Measurements from ENCODE around the gene C3orf22. TPM values are rescaled to one million over a fixed set of nuclear protein-coding genes. Genes with fewer than 3 reads are reported as not detected.

The C3orf22 gene
- total and polyA plus RNA-seq, 2 donors, result 0.05 TPM; not detected in 1

DNA sequence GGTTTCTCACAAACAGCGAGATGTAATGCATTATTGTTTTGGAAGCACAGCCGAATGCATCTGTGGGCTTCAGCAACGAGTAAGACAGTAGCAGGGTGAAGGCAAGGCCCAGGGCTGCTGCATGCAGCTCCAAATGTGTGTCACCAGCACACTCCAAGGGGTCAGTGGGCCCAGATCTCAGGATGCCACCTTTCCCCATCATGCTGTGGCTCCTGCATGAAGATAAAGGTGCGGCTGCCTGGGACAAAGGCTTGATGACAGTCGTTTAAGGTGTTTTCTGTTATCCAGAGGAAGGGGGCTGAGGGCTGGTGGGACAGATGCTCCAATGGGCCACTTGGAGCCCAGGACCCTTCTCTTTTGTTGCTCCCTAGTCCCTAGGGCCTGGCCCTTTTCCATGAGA, 13.2 kb downstream of the C3orf22 start:
- DNase-seq (ENCODE audit: low read depth in 6 of 9, low spot score in 9 of 9), result no peak
- H3K4me3 ChIP-seq (ENCODE audit: low read length in 2 of 2), result no peak overlapping the region
- peaks cover 4 to 19% of the 10 kb centered on the region in 2 donors for H3K4me1 ChIP-seq (ENCODE audit: control insufficient read depth in 2 of 2, insufficient read depth in 2 of 2, low read length in 2 of 2)
- 90% methylated on average over 5 of the region's 5 CpGs for WGBS
- H3K36me3 ChIP-seq (ENCODE audit: control insufficient read depth in 2 of 2, insufficient read depth in 2 of 2, low read length in 1 of 2), result no peaks in the 10 kb centered on the region
- peaks cover 0 to 4% of the 10 kb centered on the region in 2 donors for H3K9me3 ChIP-seq (ENCODE audit: control insufficient read depth in 2 of 2, insufficient read depth in 1 of 2, low read length in 1 of 2)
- H3K27ac ChIP-seq (ENCODE audit: low read depth in 1 of 2, low read length in 1 of 2), result no peak overlapping the region
- H3K27me3 ChIP-seq (ENCODE audit: control insufficient read depth in 2 of 2, insufficient read depth in 1 of 2, low read length in 1 of 2), result no peaks in the 10 kb centered on the region

DNA sequence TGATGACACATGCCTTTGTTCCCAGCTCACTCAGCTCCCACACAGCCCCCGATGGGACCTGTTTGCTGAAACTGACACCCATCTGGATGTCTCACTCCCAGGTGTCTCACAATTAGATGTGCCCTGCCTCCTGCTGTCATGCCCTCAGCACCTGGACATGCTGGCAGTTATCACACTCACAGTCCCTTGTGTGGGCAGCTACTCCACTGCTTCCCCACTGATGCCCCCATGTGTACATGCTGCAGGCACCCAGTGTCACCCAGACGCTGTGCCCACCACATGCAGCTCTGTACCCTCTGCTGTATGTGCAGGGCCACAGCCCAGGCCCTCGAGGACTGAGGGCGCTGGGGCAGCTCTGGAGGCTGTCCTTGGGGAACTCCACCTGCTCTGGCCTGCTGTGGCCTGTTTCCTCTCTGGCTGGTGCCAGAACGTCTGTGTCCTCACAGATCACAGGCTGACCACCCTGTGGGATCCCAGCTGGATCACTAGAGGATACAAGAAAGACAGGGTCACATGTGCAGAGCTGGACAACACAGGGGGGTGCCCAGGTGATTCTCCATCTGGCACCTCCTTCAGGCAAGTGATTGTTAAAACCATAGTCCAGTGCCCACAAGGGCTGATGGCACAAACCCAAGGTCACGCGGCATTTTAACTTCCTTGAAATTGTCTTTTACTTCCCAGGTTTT, 14.0 kb downstream of the C3orf22 start:
- Histone ChIP-seq H3K4me3 (ENCODE audit: low read length in 2 of 2) (no peak overlapping the region), H3K36me3 (ENCODE audit: control insufficient read depth in 2 of 2, insufficient read depth in 2 of 2, low read length in 1 of 2) (no peaks in the 10 kb centered on the region), H3K4me1 (ENCODE audit: control insufficient read depth in 2 of 2, insufficient read depth in 2 of 2, low read length in 2 of 2) (peaks cover 4 to 25% of the 10 kb centered on the region in 2 donors), H3K27ac (ENCODE audit: low read depth in 1 of 2, low read length in 1 of 2) (no peak overlapping the region), H3K9me3 (ENCODE audit: control insufficient read depth in 2 of 2, insufficient read depth in 1 of 2, low read length in 1 of 2) (peaks cover 0 to 6% of the 10 kb centered on the region in 2 donors), H3K27me3 (ENCODE audit: control insufficient read depth in 2 of 2, insufficient read depth in 1 of 2, low read length in 1 of 2) (no peaks in the 10 kb centered on the region)
- no peak for DNase-seq (ENCODE audit: low read depth in 6 of 9, low spot score in 9 of 9)
- 74% methylated on average over 7 of the region's 7 CpGs for WGBS

DNA sequence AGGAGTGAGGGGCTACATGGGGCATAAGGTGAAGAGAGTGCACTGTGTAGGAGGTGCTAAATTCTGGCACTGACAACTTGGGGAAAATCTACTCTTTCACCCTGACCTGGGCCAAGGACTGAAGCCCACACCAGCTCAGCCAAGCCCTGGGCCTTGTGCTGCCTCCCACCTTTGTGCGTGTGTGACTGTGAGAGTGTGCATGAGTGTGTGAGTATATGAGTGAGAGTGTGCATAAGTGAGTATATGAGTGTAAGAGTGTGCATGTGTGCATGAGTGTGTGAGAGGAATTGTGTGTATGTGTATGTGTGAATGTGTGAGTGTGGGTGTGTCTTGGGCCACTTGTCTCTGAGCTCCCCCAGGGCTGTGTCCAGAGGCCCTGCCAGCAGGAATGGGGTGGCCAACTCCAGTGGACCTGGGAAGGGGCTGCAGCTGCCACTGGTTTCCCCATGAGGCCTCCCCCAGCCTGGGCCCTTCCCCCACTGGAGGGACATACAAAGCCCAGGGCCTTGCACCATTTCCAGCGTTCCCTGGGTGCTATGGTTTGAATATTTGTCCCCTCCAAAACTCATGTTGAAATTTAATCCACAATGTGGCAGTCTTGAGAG, 15.2 kb downstream of the C3orf22 start:
- DNase-seq (ENCODE audit: low read depth in 6 of 9, low spot score in 9 of 9), result no peak
- Histone ChIP-seq H3K36me3 (ENCODE audit: control insufficient read depth in 2 of 2, insufficient read depth in 2 of 2, low read length in 1 of 2) (no peaks in the 10 kb centered on the region), H3K9me3 (ENCODE audit: control insufficient read depth in 2 of 2, insufficient read depth in 1 of 2, low read length in 1 of 2) (peaks cover 0 to 6% of the 10 kb centered on the region in 2 donors), H3K27ac (ENCODE audit: low read depth in 1 of 2, low read length in 1 of 2) (no peak overlapping the region), H3K27me3 (ENCODE audit: control insufficient read depth in 2 of 2, insufficient read depth in 1 of 2, low read length in 1 of 2) (no peaks in the 10 kb centered on the region), H3K4me1 (ENCODE audit: control insufficient read depth in 2 of 2, insufficient read depth in 2 of 2, low read length in 2 of 2) (peaks cover 4 to 25% of the 10 kb centered on the region in 2 donors), H3K4me3 (ENCODE audit: low read length in 2 of 2) (no peak overlapping the region)
- 99% methylated on average over 2 of the region's 2 CpGs for WGBS

DNA sequence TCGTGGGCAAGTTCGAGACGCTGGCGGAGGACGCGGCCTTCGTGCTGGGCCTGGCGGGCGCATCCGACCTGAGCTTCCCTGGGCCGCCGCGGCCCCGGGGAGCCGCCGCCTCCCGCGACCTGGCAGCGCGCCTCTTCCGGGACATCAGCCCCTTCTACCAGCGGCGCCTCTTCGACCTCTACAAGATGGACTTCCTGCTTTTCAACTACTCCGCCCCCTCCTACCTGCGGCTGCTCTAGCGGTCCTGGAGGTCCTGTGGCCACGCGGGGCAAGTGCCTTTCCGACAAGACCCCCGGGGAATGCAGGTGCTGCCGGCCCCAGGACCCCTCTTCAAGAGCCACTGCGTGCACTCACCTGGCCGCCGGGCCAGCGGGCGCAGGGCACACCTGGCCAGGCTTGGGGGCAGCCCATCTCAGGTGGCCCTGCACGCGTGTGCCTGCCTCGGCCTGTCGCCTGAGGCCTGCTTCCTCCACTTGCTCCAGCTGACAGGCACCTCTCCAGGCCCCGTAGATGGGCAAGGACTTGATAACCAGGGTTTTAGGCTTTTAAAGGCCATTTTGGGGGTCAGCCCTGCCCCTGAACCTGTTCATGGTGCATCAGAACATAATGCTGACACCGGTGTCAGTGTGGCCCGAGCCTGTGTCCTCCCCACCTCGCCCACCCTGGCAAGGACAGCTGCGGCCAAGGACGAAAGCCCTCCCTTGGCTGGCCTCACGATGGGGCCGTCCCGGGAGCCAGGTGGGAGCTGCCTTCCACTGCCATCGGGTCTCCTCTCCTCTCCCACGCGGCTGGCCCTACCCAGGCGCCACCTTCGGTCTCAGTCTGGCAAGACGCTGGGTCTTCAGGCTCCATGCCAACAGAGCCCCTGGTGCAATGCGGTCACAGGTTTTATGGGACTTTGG, 16.1 kb downstream of the C3orf22 start:
- Histone ChIP-seq H3K4me3 (ENCODE audit: low read length in 2 of 2) (no peak overlapping the region), H3K36me3 (ENCODE audit: control insufficient read depth in 2 of 2, insufficient read depth in 2 of 2, low read length in 1 of 2) (no peaks in the 10 kb centered on the region), H3K9me3 (ENCODE audit: control insufficient read depth in 2 of 2, insufficient read depth in 1 of 2, low read length in 1 of 2) (peaks cover 0 to 6% of the 10 kb centered on the region in 2 donors), H3K27ac (ENCODE audit: low read depth in 1 of 2, low read length in 1 of 2) (no peak overlapping the region), H3K27me3 (ENCODE audit: control insufficient read depth in 2 of 2, insufficient read depth in 1 of 2, low read length in 1 of 2) (no peaks in the 10 kb centered on the region), H3K4me1 (ENCODE audit: control insufficient read depth in 2 of 2, insufficient read depth in 2 of 2, low read length in 2 of 2) (peaks cover 4 to 25% of the 10 kb centered on the region in 2 donors)
- DNase-seq (ENCODE audit: low read depth in 6 of 9, low spot score in 9 of 9), result no peak
- 95% methylated on average over 57 of the region's 57 CpGs for WGBS

DNA sequence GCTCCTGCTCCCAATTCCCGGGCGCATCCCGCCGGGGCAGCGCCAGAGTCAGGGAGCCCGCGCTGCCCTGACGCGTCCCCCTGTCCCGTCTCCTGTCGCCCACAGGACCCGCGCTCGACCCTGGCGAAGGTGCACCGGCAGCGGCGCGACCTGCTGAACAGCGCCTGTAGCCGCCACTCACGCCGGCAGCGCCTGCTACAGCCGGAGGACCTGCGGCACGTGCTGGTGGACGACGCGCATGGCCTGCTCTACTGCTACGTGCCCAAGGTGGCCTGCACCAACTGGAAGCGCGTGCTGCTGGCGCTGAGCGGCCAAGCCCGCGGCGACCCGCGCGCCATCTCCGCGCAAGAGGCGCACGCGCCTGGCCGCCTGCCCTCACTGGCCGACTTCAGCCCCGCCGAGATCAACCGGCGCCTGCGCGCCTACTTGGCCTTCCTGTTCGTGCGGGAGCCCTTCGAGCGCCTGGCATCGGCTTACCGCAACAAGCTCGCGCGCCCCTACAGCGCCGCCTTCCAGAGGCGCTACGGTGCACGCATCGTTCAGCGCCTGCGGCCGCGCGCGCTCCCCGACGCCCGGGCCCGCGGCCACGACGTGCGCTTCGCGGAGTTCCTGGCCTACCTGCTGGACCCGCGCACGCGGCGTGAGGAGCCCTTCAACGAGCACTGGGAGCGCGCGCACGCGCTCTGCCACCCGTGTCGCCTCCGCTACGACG, 16.9 kb downstream of the C3orf22 start:
- Histone ChIP-seq H3K36me3 (ENCODE audit: control insufficient read depth in 2 of 2, insufficient read depth in 2 of 2, low read length in 1 of 2) (no peaks in the 10 kb centered on the region), H3K4me1 (ENCODE audit: control insufficient read depth in 2 of 2, insufficient read depth in 2 of 2, low read length in 2 of 2) (peaks cover 4 to 25% of the 10 kb centered on the region in 2 donors), H3K9me3 (ENCODE audit: control insufficient read depth in 2 of 2, insufficient read depth in 1 of 2, low read length in 1 of 2) (peaks cover 0 to 6% of the 10 kb centered on the region in 2 donors), H3K27me3 (ENCODE audit: control insufficient read depth in 2 of 2, insufficient read depth in 1 of 2, low read length in 1 of 2) (no peaks in the 10 kb centered on the region), H3K27ac (ENCODE audit: low read depth in 1 of 2, low read length in 1 of 2) (peak overlapping the region in 1 of 2 donors; percentile 32), H3K4me3 (ENCODE audit: low read length in 2 of 2) (no peak overlapping the region)
- DNase-seq (ENCODE audit: low read depth in 6 of 9, low spot score in 9 of 9), result no peak
- 95% methylated on average over 101 of the region's 101 CpGs for WGBS

DNA sequence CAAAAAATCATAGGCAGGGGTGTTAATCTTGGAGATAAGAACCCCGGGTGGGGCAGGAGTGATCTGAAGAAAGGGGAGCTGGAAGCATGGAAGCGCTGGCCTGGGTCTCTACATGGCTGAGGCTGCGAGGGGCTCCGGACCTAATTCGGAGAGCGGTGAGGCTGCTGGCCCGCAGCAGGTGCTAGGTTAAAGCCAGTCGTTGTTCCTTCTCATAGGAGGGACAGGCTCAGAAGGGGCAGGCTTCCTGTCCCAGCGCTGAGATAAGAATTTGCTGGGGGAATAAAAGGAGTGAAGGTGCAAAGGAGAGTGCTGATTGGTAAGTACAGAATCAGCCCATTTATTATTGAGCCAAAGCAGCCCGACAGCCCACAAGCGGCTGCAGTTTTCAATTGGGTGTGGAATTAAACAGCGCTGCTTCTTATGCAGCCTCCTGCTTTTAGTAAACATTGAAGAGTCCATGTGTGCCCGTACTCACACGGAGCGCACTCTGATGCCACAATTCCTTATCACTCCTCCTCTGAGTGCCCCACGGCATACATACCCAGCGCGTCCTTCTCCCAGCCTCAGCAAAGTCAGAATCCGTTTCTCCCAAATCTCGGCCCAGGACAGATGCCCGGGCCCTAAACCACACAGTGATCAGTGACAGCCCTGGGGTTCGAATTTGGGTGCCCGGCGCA, 17.6 kb downstream of the C3orf22 start:
- Histone ChIP-seq H3K36me3 (ENCODE audit: control insufficient read depth in 2 of 2, insufficient read depth in 2 of 2, low read length in 1 of 2) (no peaks in the 10 kb centered on the region), H3K9me3 (ENCODE audit: control insufficient read depth in 2 of 2, insufficient read depth in 1 of 2, low read length in 1 of 2) (peaks cover 0 to 6% of the 10 kb centered on the region in 2 donors), H3K27ac (ENCODE audit: low read depth in 1 of 2, low read length in 1 of 2) (peak overlapping the region in 1 of 2 donors; percentile 74), H3K4me3 (ENCODE audit: low read length in 2 of 2) (no peak overlapping the region), H3K27me3 (ENCODE audit: control insufficient read depth in 2 of 2, insufficient read depth in 1 of 2, low read length in 1 of 2) (no peaks in the 10 kb centered on the region), H3K4me1 (ENCODE audit: control insufficient read depth in 2 of 2, insufficient read depth in 2 of 2, low read length in 2 of 2) (peaks cover 4 to 25% of the 10 kb centered on the region in 2 donors)
- DNase-seq (ENCODE audit: low read depth in 6 of 9, low spot score in 9 of 9), result no peak
- 54% methylated on average over 24 of the region's 24 CpGs for WGBS

DNA sequence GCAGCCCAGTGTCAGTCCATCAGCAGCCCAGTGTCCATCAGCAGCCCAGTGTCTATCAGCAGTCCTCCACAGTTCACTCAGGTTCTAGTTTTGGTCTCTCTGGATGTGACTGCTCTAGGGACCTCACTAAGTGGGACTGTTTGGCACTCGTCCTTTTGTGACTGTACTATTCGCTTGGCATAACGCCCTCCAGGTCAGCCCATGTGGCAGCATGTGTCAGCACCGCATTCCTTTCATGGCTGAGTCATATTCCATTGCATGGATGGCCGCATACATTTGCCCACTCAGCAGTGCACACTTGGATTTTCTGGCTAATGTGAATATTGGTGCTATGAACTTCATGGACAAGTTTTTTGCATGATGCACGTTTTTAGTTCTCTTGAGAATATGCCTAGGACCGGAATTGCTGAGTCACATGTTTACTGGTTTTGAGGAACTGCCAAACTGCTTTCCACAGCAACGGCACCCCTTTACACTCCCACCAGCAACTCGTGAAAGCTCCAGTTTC, 18.3 kb downstream of the C3orf22 start:
- WGBS, result 32% methylated on average over 9 of the region's 9 CpGs
- H3K9me3 ChIP-seq (ENCODE audit: control insufficient read depth in 2 of 2, insufficient read depth in 1 of 2, low read length in 1 of 2), result peaks cover 0 to 6% of the 10 kb centered on the region in 2 donors
- no peak overlapping the region for H3K4me3 ChIP-seq (ENCODE audit: low read length in 2 of 2)
- peaks cover 4 to 25% of the 10 kb centered on the region in 2 donors for H3K4me1 ChIP-seq (ENCODE audit: control insufficient read depth in 2 of 2, insufficient read depth in 2 of 2, low read length in 2 of 2)
- H3K27me3 ChIP-seq (ENCODE audit: control insufficient read depth in 2 of 2, insufficient read depth in 1 of 2, low read length in 1 of 2), result no peaks in the 10 kb centered on the region
- peak in 4 of 9 donors; percentile 26 to 71 (median 46) for DNase-seq (ENCODE audit: low read depth in 6 of 9, low spot score in 9 of 9)
- H3K27ac ChIP-seq (ENCODE audit: low read depth in 1 of 2, low read length in 1 of 2), result peak overlapping the region in 1 of 2 donors; percentile 74
- no peaks in the 10 kb centered on the region for H3K36me3 ChIP-seq (ENCODE audit: control insufficient read depth in 2 of 2, insufficient read depth in 2 of 2, low read length in 1 of 2)

DNA sequence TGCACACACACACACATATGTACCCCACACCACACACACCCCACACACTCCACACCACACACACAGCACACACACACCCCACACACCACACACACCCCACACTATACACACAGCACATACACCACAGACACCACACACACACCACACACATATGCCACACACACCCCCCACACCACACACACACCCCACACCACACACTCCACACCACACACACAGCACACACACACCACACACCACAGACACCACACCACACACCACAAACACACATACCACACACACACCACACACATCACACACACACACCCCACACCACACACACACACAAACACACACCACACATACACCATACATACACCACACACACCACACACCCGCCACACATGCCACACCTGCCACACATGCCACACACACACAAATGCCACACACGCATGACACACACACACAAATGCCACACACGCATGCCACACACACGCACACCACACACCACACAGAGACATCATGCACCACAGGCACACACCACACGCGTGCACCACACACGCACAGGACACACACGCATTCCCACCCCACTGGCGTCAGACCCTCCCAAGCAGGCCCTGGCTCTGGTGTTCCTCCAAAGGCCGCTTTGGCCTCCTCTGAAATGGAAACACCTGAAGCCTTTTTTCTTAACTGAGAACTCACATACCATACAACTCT, 19.0 kb downstream of the C3orf22 start:
- Histone ChIP-seq H3K9me3 (ENCODE audit: control insufficient read depth in 2 of 2, insufficient read depth in 1 of 2, low read length in 1 of 2) (peaks cover 0 to 6% of the 10 kb centered on the region in 2 donors), H3K27ac (ENCODE audit: low read depth in 1 of 2, low read length in 1 of 2) (peak overlapping the region in 1 of 2 donors; percentile 3), H3K36me3 (ENCODE audit: control insufficient read depth in 2 of 2, insufficient read depth in 2 of 2, low read length in 1 of 2) (no peaks in the 10 kb centered on the region), H3K27me3 (ENCODE audit: control insufficient read depth in 2 of 2, insufficient read depth in 1 of 2, low read length in 1 of 2) (no peaks in the 10 kb centered on the region), H3K4me3 (ENCODE audit: low read length in 2 of 2) (no peak overlapping the region), H3K4me1 (ENCODE audit: control insufficient read depth in 2 of 2, insufficient read depth in 2 of 2, low read length in 2 of 2) (peaks cover 4 to 20% of the 10 kb centered on the region in 2 donors)
- DNase-seq (ENCODE audit: low read depth in 6 of 9, low spot score in 9 of 9), result no peak
- WGBS, result 98% methylated on average over 10 of the region's 10 CpGs

Data from thymus (tissue), 11 donors.